NOMO-1 treated with dmso at 0.1 percent for 144 hours (cell line): Measurements from ENCODE around the gene GAS7.
A peak's percentile ranks its signal among the peaks of the same experiment; 100 is the strongest.
"Not testable (repeated sequence)": the region's sequence is repeated elsewhere in the genome, so short reads cannot be mapped to it uniquely, and the experiment has no call there.

Experiments
- DNase-seq: peaks from one replicate; lab custom pipeline; 2025; ENCODE audit not compliant: unreplicated experiment; lab: John Stamatoyannopoulos, UW

GAS7 gene

GRCh38 chr17:10077561-10078299, 120.7 kb downstream of the GAS7 start:
- no peak for DNase-seq

GRCh38 chr17:10075919-10076318, 122.5 kb downstream of the GAS7 start:
- no peak for DNase-seq

GRCh38 chr17:10073941-10074340, 124.5 kb downstream of the GAS7 start:
- no peak for DNase-seq

GRCh38 chr17:10072556-10073425, 125.6 kb downstream of the GAS7 start:
- no peak for DNase-seq

GRCh38 chr17:10072086-10072485, 126.3 kb downstream of the GAS7 start:
- no peak for DNase-seq

GRCh38 chr17:10071141-10071540, 127.3 kb downstream of the GAS7 start:
- DNase-seq: no peak

- DNase-seq: no peak
Measured at GRCh38 chr17:10070690-10071089, 127.7 kb downstream of the GAS7 start.

- no peak for DNase-seq
Measured at GRCh38 chr17:10069301-10069700, 129.1 kb downstream of the GAS7 start.

GRCh38 chr17:10067446-10068143, 130.8 kb downstream of the GAS7 start:
- no peak for DNase-seq

- no peak for DNase-seq
Measured at GRCh38 chr17:10064536-10064935, 133.9 kb downstream of the GAS7 start.

- peak; percentile 97 for DNase-seq
Measured at GRCh38 chr17:10063730-10064241, 134.6 kb downstream of the GAS7 start.

GRCh38 chr17:10062691-10063385, 135.6 kb downstream of the GAS7 start:
- no peak for DNase-seq

GRCh38 chr17:10061111-10061845, 137.1 kb downstream of the GAS7 start:
- no peak for DNase-seq

GRCh38 chr17:10060526-10060925, 137.9 kb downstream of the GAS7 start:
- no peak for DNase-seq

GRCh38 chr17:10059684-10060211, 138.7 kb downstream of the GAS7 start:
- no peak for DNase-seq

- no peak for DNase-seq
Measured at GRCh38 chr17:10058921-10059683, 139.3 kb downstream of the GAS7 start.

- not testable (repeated sequence) for DNase-seq
Measured at GRCh38 chr17:10057466-10057865, 140.9 kb downstream of the GAS7 start.

GRCh38 chr17:10055262-10055975, 143.0 kb downstream of the GAS7 start:
- no peak for DNase-seq
